ENCODE data around the gene PIGS. TPM values are rescaled to one million over a fixed set of nuclear protein-coding genes. Genes with fewer than 3 reads are reported as not detected.

Gene PIGS
- total RNA-seq, 1 donor from 2014 or later: 40.4 TPM

DNA sequence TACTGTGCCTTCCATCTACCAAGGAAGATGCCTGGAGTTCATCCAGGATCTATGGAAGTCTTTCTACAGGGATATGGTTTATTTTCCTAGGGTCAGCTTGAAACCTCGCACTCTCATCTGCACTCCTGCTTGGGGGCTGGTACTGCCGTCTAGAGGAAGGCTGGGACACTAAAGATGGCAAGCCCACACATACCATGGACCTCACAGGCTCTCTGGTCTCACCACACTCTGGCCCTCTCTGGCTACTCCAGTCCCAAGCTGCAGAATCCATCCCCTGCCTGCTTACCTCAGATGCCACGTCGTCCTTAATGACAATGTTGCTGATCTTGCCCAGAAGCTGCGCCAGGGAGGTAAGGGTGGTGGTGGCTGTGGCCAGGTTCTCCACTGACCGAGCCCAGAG is 16.8 kb downstream of the PIGS start:
- ATAC-seq (no peak), DNase-seq (ENCODE audit: low spot score) (no peak)
- intact Hi-C loops (cut with DNase I): no loop called here

DNA sequence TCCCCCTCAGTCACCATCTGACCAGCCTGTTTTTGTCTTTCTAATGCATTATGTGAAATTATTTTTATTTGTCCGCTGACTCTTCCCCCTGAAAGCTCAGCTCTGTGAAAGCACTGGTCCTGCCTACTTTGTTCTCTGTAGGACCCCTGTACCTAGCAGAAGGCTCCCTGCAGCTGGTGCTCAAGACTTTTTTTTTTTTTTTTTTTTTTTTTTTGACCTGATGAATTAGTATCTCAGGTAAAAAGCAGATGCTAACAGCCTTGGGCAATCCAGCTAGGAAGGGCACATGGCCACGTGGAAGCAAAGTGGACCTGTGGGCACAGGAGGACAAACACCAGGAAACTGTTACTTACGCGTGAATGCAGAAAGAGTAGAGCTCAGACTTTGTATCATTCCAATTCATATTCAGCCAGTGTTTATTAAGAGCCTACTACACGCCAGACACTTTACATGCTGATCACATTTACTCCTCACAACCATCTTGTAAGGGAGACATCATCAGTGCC is 18.3 kb downstream of the PIGS start:
- DNase-seq (ENCODE audit: low spot score) (no peak), ATAC-seq (no peak)
- intact Hi-C loops (cut with DNase I): no loop called here

DNA sequence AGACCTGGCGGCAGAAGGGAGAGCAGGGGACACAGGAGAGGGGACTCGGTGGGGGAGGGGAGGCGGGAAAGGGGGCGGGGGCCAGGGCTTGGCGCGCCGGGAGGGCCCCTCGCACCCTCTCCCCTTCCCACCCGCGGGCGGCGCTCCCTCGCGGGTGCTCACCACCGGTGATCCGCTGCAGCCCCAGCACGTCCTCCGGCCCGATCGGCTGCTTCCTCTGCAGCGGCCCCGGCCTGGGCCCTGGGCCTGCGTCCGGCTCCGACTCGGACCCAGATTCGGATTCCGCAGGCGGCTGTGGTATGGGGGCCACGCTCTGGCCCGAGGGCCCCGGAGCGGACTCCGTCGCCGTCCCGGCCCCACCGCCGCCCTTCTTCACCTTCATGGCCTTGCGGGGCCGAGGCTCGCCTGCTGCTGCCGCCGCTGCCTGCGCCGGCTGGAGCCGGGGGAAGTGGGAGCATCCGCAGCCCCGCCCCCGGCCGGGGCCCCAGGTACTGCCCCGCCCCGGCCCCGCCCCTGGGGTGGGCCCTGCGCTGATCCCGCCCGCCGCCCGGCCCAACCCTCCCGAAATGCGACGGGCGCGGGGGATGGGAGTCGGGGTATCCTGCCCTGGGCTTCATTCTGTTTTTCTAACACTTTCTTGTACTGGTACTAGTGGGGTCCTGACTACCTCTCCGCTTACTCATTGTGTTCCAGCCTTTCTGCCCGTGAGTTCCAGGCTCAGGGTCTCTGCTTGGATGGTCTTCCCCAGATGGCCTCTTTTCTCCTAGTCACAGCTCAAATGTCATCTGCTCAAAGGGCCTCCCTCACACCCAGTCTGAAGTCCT is 18.9 kb downstream of the PIGS start, which contains the start of gene UNC119:
UNC119 (minus strand) TSS at position 449 of the 824 bp plus-strand sequence; CDS start at position 382, 67 bp downstream.
- intact Hi-C loops (cut with DNase I): no loop called here
- DNase-seq (ENCODE audit: low spot score) (peak; percentile 87), ATAC-seq (peak; percentile 94)

DNA sequence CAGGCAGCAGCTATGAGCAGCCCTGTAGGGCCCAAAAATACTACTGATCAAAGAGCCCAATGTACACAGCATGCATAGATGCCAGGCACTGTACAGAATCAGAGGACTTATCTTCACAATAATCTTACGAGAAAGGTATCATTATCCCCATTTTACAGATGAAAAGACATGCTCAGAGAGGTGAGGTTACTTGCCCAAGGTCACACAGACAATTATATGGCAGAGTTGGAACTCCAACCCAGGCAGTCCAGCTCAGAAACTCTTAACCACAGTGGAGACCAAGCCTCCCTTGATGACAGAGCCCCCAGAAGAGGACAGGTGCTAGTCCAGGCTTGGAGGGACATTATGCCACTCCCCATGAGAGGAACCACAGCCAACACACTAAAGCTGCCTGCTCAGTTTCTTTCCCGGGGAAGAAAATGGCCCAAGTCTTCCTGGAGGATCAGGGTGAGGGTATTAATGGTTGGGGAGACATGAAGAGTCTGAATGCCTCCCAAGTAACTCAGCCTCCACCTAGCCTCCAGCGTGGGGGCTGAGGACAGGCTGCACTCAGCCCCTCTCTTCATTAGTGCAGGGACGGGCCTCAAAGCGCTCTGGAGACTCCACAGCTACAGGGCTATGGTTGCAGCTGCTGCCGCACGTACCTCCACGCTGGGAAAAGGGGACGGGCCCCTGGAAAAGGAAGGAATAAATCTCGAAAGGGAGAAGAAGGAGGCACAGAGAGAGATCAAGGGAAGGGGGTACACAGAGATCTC is 19.7 kb downstream of the PIGS start:
- no peak for DNase-seq (ENCODE audit: low spot score)
- ATAC-seq: no peak
- intact Hi-C loops (cut with DNase I): no loop called here

DNA sequence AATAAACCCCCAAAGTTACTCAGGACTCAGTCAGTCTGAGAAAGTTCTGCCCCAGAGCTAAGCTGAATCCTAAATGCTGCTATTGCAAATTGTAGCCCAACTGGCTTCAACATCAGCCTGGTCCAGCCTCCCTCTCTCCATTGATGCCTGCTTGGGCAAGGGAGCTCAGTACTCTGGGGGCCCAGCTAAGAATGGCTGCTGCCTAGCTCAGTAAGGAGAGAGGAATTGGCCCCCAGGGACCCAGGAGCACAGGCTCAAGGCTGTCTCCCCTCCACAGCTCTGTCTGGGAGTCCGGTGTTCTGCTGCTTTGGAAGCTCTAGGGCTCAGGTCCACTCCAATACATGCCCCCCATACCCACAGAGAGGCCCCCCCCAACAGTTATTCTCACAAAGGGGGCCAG is 20.5 kb downstream of the PIGS start:
- intact Hi-C loops (cut with DNase I): no loop called here
- ATAC-seq (no peak), DNase-seq (ENCODE audit: low spot score) (no peak)

DNA sequence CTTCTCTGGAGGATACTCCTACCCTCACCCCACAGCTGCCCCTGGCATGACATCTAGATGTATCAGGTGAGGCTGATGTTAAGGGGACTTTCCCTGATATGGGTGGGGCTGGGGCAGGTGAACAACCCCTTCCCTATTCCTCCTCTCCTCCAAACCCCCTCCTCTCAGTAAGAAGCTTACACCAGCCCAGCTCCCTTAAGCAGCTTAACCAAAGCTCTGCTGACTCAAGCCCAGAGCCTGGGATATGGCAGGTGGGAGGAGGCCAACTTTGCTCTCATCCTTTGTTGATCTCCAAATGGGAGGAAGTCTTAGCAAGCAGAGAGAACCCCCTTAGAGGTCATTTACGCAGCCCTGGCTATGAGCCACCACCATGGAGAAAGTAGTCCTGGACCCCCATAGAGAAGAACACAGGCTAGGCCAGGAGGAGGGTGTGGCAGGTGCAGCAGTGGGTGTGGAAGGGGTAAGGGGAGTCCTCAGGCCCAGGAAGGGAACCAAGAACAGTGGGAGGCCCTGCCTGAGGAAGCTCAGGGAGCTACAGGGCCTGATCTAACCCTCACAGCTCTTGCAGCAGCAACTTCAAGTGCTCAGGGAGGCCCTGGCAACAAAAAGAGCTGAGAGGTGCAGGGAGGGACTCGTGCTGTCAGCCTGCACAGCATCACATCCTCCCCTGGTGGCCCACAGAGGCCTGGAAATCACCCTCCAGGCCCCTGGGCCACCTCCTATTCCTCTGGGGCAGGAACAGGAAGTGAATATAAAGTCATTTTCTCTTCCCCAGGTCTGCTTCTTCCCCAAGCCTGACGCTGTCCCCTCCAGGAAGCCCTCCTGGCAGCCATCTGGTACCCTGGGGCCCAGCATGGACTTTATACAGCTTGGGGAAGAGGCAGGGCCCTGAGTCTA is 21.8 kb downstream of the PIGS start:
- DNase-seq (ENCODE audit: low spot score) (no peak), ATAC-seq (no peak)
- intact Hi-C loops (cut with DNase I): no loop called here

DNA sequence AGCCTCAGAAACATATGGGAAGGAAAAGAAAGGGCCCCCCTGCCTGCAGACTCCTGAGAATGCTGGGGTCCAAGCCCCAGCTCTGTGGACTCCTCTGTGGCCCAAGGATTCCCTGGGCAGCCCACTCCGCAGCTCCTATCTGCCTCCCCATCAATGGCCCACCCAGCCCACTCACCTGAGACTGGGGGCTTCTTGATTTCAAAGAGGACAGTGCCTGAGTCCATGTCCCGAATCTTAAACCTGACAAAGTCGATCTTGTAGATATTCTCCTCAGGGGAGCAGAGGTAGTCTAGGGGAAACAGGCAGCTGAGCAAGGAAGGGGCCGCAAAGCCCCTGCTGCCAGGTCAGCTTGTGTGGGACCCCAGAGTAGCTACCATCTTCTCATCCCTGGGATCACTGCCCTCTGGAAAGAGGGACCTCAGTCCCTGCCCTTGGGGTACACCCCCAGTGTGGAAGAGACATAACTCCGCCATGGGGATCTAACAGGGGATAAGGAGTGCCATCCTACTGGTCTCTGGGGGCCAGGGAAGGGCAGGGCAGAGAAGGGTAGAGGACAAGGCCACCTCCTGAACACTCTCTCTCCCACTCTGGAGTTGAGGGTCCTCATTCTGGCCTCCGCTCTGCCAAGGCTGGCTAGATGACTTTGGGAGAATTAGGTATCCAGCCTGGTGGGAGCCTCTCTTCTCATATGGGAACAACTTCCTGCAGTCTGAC is 22.8 kb downstream of the PIGS start:
- intact Hi-C loops (cut with DNase I): no loop called here

DNA sequence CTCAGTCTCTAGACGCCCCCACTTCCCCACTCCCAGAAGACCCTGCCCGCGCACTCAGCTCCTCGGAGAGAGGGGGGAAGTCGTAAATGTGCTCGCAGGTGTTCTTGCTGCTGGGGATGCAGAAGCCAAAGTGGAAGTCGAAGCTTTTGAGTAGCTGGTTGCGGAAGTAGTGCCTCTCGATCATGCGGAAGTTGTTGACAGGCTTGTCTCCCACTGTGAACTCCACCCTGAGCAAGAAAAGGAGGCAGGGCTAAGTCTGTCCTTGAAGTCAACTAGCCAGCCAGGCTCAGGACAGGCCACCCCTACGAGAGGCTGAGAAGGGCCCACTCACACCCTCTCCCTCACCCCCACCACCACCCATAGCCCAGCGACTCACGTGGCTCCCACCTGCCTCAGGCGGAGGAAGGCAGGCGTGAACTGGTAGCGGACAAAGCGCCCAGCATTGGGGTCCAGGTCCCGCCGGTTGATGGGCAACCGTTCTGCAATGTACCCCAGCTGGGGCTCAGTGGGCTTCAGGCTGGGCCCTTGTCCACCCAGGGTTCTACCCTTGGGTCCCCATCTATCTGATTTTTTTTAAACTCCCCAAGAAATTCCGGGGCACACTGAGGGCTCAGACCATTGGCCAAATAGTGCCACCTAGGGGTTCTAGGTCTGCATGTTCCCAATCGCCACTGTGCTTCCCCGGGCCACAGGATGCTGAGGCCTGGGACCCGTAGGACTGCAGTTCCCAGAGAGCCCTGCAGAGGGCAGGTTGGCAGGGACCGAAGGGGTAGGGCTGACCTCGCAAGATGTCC is 23.5 kb downstream of the PIGS start:
- DNase-seq (ENCODE audit: low spot score) (peak; percentile 84), ATAC-seq (peak; percentile 64)
- intact Hi-C loops (cut with DNase I): no loop called here

More for the DNA sequence above, 22.8 kb downstream of the PIGS start:
- ATAC-seq (no peak), DNase-seq (ENCODE audit: low spot score) (no peak)

DNA sequence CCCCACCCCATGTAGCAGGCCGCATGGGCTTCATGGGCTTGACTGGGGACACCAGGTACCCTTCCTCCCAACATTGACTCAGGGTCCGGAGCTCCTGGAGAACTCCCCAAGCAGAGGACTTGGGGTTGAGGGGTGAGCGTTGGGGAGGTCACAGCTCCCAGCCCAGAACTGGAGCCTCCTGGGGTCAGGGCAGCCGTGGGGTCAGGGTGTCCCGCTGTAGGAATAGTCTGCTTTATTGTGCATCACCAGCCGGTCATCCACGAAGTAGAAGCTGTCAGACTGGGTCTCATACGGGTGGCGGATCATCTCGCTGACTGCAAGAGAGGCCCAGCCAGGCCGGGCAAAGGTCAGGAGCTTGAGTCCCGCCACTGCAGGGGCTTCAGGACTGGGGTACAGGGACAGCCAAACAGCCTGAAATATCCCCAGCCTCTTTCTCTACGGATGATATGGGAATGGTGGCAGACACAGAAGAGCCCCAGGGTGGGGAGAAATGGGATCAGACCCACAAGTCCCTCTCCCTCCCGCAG is 24.2 kb downstream of the PIGS start:
- ATAC-seq: no peak
- peak; percentile 41 for DNase-seq (ENCODE audit: low spot score)
- intact Hi-C loops (cut with DNase I): no loop called here

DNA sequence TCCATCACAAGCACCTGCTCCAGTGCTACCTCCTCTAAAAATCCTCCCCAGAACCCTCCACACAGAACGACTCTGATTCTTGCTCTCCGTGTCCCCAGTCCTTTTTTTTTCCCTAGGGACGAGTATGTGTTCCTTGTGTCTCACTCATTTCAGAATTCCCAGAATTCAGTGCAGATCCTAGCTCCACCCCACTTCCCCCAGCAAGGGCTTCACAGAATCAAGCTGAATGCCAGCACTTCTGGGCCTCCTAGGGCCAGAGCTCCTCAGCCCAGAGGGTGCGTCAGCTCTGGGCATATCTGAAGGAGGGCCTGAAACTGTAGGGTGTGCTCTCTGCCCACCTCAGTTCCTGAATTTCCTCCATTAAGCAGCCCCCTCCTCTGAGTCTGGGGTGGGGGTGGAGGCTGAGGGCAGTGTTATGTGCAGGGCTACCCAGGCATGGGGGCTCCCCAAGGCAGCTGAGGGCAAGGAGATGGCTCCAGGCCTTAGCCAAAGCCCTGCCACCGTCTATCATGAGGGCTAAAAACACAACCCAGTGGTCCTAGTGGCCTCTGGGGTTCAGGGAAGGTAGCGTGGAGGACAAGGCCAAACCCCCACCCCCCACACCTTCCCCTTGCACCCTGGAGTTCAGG is 25.4 kb downstream of the PIGS start:
- DNase-seq (ENCODE audit: low spot score): no peak
- intact Hi-C loops (cut with DNase I): no loop called here

DNA sequence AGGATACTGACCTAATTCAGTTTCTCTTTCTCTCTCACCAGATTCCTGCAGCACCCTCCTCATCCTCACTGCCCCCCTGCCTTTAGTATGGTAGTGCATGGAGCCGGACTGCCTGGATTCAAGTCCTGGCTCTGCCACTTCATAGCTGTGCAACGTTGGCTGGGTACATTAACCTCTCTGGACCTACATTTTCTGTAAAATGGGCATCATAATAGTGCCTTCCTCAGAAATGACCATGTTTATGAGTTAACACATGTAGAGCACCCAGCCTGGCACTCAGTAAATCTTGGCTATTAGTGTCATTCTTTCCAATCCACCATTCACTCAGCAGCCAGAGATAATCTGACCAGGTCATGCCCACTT is 26.2 kb downstream of the PIGS start:
- DNase-seq (ENCODE audit: low spot score) (no peak), ATAC-seq (no peak)
- intact Hi-C loops (cut with DNase I): no loop called here

More for the DNA sequence above, 25.4 kb downstream of the PIGS start:
- ATAC-seq: no peak

DNA sequence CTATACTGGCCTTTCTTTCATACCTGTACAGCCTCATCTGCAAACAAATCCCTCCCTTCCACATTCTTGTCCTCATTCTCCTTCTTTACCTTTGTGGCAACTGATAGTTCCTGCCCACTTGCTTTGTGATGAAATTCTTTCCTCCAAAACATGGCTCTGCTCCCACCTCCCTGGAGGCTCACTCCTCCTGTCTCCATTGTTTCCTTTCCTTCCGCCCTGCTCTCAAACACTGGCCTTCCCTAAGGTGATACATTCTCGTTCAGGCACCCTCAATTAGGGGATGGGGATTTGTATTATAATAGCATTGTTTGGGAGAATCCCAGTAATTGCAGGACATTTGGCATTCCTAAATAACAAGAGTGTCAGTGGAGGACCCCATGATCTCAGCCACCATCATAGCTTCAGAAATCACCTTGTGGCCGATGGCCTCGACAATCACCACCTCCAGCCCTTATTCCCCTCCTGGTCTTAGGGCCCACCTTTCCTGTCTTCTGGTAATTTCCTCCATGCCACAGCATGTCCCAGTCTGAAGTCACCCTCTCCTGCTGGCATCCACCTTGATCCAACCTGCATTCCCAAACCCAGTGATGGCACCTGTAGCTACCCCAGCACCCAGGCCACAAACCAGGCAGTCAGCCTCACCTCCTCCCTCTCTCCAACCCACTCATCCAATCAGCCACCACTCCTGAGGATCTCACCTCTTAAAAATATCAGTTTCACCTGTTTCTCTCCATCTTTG is 26.8 kb downstream of the PIGS start:
- intact Hi-C loops (cut with DNase I): no loop called here
- DNase-seq (ENCODE audit: low spot score) (no peak), ATAC-seq (no peak)

DNA sequence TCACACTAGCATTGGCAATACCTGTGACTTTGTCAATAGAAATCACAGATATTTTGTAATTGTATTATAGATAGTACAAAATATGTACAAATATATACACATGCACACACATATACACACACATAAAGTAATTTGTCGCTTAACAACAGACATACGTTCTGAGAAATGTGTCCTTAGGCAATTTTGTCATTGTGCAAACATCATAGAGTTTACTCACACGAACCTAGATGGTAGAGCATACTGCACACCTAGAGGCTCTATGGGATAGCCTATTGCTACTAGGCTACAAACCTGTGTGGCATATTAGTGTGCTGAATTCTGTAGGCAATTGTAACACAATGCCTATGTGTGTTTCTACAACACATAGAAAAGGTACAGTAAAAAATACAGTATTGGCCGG is 29.9 kb downstream of the PIGS start:
- DNase-seq (ENCODE audit: low spot score) (no peak), ATAC-seq (no peak)

DNA sequence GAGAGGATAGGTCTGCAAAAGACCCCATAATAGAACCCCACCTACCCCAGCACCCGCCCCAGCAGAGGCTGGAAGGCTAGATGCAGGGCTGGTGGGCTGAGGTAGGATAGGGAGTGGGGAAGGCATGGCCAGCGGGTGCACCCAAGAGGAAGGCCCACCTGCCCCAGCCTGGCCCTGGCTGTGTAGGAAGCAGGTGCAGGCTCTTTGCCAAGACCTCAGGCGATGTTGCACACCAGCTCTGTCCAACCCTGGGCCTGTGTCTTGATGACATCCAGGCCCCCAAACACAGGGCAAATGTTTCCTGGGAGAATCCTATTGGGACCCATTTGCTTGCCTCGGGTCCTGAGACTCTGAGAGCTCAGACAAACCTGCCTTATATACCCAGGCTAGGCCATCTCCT is 31.1 kb downstream of the PIGS start:
- ATAC-seq (no peak), DNase-seq (ENCODE audit: low spot score) (no peak)
- intact Hi-C loops (cut with DNase I): no loop called here

More for the DNA sequence above, 29.9 kb downstream of the PIGS start:
- intact Hi-C loops (cut with DNase I): no loop called here

DNA sequence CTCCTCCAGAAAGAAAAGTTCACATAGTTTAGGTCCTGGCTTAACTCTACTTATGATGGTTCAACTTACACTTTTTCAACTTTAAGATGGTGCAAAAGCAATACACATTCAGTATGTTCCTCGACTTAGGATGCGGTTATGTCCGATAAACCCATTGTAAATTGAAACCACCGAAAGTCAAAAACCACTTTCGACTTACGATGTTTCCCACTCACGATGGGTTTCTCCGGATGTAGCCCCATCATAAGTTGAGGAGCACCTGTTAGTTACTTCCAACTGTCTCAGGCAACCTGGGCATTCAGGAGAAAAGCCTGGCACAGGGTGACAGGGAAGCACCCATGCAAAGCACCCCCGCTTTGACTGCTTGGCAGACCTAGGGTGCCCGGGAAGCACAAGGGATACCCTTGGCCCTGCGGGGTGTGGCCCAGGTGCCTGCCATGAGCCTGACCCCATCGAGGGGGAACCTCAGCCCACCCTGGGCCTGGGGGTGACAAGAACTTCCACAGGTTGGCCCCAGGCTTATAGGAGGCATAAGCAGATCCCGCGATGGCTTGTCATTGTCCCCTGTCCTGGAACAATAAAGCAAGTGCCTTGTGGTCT is 32.9 kb downstream of the PIGS start:
- DNase-seq (ENCODE audit: low spot score): no peak
- intact Hi-C loops (cut with DNase I): no loop called here
- ATAC-seq: no peak

DNA sequence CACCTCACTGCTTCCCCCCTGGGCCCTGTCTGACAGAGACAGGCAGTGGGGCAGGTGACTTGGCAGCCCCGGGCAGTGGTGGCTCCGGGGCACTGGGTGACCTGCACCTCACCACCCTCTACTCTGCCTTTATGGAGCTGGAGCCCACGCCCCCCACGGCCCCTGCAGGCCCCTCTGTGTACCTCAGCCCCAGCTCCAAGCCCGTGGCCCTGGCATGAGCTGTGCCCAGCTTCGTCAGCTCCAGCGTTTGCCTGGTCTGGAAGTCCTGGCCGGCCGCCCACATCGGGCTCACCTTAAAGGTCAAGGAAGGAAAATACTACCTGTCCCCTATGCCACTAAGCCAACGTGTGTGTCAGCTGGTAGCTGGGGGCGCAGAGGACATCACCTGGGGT is 34.1 kb downstream of the PIGS start:
- intact Hi-C loops (cut with DNase I): no loop called here
- no peak for DNase-seq (ENCODE audit: low spot score)
- ATAC-seq: no peak
